HG02973 (cell line): ENCODE measurements around the gene IQCM.
"Not testable (repeated sequence)": the region's sequence is repeated elsewhere in the genome, so short reads cannot be mapped to it uniquely, and the experiment has no call there.

ENCODE experiments used
- ATAC-seq: cut with Tn5 transposase; IDR thresholded peaks from one replicate; pipeline ENCODE4 v1.9.1; 2021; ENCODE audit warnings: moderate library complexity; ENCODE audit not compliant: unreplicated experiment

Gene IQCM

GRCh38 chr4:149489321-149489720, 326.3 kb downstream of the IQCM start:
- ATAC-seq, result no peak

- ATAC-seq, result no peak
Measured at GRCh38 chr4:149486861-149487260, 328.8 kb downstream of the IQCM start.

- ATAC-seq, result not testable (repeated sequence)
Measured at GRCh38 chr4:149468669-149469068, 347.0 kb downstream of the IQCM start.

- no peak for ATAC-seq
Measured at GRCh38 chr4:149466446-149466845, 349.2 kb downstream of the IQCM start.

GRCh38 chr4:149465955-149466354, 349.7 kb downstream of the IQCM start:
- ATAC-seq, result no peak

GRCh38 chr4:149443537-149443936, 372.1 kb downstream of the IQCM start:
- no peak for ATAC-seq

GRCh38 chr4:149441338-149441737, 374.3 kb downstream of the IQCM start:
- no peak for ATAC-seq

GRCh38 chr4:149426461-149426860, 389.2 kb downstream of the IQCM start:
- ATAC-seq, result peak; percentile 59

- ATAC-seq, result no peak
Measured at GRCh38 chr4:149409555-149409962, 406.1 kb downstream of the IQCM start.

- no peak for ATAC-seq
Measured at GRCh38 chr4:149409146-149409545, 406.5 kb downstream of the IQCM start.

GRCh38 chr4:149404143-149404542, 411.5 kb downstream of the IQCM start:
- no peak for ATAC-seq

GRCh38 chr4:149403081-149403480, 412.6 kb downstream of the IQCM start:
- ATAC-seq, result no peak

GRCh38 chr4:149398993-149399392, 416.6 kb downstream of the IQCM start:
- no peak for ATAC-seq

- no peak for ATAC-seq
Measured at GRCh38 chr4:149370785-149371420, 444.7 kb downstream of the IQCM start.

- no peak for ATAC-seq
Measured at GRCh38 chr4:149370002-149370401, 445.6 kb downstream of the IQCM start.

- ATAC-seq, result no peak
Measured at GRCh38 chr4:149353241-149353640, 462.4 kb downstream of the IQCM start.

- ATAC-seq, result no peak
Measured at GRCh38 chr4:149349541-149349940, 466.1 kb downstream of the IQCM start.

GRCh38 chr4:149347139-149347538, 468.5 kb downstream of the IQCM start:
- ATAC-seq, result no peak

GRCh38 chr4:149345424-149345823, 470.2 kb downstream of the IQCM start:
- no peak for ATAC-seq

GRCh38 chr4:149344436-149344835, 471.2 kb downstream of the IQCM start:
- no peak for ATAC-seq

- no peak for ATAC-seq
Measured at GRCh38 chr4:149343614-149344013, 472.0 kb downstream of the IQCM start.

GRCh38 chr4:149341117-149341516, 474.5 kb downstream of the IQCM start:
- ATAC-seq, result not testable (repeated sequence)

- no peak for ATAC-seq
Measured at GRCh38 chr4:149328161-149328560, 487.5 kb downstream of the IQCM start.
